Astrocyte of the cerebellum (primary cell): ENCODE data around the gene TRIM72.

Source experiments
- DNase-seq: peaks from one replicate; pipeline ENCODE4 v3.0.0-alpha.2; 2011; ENCODE audit warnings: low read depth
- H3K4me3 ChIP-seq: 2 replicates; pipeline ENCODE4 v1.5.1; 2011; ENCODE audit warnings: mild to moderate bottlenecking, low read depth, low read length, moderate library complexity
- in situ Hi-C: cut with HindIII; loops from 2 replicates; pipeline ENCODE4 v1.10.0; 2017; ENCODE audit warnings: low sequenced_read_pairs
- TF ChIP-seq, protein P1 (sequence below): IDR thresholded peaks from 2 replicates; pipeline ENCODE4 v1.5.1; 2012; ENCODE audit warnings: low read length, low read depth, moderate library complexity, mild to moderate bottlenecking; ENCODE audit errors: missing control alignments

The TRIM72 gene

DNA sequence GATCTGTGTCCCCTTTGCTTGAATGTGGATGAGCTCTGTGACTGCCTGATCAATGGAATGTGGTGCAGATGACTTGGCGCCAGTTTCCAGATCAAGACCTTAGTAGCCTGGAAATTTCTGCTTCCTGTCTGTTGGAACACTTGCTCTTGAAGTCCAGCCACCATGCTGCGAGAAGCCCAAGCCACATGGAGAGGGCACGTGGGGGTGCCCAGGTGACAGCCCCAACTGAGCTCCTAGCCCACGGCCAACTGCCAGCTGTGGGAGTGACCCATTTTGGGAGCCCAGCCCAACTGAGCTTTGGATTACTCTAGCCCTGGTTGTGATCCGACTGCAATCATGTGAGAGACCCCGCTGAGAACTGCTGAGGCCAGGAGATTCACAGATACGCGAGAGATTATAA lies 42.5 kb downstream of the TRIM72 start:
- H3K4me3 ChIP-seq: no peak overlapping the region
- TF ChIP-seq, protein P1, sequence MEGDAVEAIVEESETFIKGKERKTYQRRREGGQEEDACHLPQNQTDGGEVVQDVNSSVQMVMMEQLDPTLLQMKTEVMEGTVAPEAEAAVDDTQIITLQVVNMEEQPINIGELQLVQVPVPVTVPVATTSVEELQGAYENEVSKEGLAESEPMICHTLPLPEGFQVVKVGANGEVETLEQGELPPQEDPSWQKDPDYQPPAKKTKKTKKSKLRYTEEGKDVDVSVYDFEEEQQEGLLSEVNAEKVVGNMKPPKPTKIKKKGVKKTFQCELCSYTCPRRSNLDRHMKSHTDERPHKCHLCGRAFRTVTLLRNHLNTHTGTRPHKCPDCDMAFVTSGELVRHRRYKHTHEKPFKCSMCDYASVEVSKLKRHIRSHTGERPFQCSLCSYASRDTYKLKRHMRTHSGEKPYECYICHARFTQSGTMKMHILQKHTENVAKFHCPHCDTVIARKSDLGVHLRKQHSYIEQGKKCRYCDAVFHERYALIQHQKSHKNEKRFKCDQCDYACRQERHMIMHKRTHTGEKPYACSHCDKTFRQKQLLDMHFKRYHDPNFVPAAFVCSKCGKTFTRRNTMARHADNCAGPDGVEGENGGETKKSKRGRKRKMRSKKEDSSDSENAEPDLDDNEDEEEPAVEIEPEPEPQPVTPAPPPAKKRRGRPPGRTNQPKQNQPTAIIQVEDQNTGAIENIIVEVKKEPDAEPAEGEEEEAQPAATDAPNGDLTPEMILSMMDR: no peak
- in situ Hi-C loops: no loop called here
- no peak for DNase-seq

DNA sequence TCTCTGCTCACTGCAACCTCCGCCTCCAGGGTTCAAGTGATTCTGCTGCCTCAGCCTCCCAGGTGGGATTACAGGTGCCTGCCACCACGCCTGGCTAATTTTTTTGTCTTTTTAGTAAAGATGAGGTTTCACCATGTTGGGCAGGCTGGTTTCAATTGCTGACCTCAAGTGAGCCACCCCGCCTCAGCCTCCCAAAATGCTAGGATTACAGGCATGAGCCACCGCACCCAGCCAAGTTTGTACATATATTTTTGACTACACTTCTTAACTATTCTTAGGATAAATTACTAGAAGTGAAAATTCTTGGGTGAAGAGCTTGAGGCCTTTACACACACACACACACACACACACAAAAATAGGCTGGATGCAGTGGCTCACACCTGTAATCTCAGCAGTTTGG lies 44.4 kb downstream of the TRIM72 start:
- no peak for DNase-seq
- TF ChIP-seq, protein P1: no peak
- no peak overlapping the region for H3K4me3 ChIP-seq
- in situ Hi-C loops: no loop called here

DNA sequence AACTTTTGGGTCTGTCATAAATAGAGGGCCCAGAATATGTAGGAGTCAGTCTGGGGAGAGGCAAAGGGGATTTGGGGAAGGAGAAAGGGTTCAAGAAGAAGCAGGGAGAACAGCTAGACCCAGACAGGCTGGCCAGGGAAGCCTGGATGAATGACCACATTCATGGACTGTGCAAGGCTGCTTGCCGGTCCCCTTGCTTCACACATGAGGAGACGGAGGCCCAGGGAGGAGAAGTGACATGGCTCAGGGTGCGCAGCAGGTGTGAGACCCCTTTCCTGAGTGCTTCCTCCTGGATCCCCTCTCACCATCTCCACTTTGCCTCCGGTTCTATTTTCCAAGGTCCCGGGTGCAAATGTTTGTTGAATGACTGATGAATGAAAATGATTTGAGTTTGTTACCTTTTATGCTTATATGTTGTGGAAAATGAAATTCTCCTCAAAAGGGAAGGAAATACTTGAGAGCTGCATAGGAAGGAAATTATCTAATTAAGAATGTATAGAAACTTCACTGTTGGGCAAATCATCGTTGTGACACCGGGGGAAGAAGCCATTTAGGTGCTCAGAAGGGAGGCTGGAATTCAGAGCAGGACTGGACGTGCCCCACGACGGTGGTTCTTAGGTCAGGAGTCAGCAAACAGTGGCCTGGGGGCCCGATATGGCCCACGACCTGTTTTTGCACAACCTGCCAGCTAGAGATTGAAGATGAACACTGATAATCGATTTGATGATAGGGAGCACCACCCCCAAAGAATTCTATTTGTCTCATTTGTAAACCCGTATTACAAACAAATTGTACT lies 46.4 kb downstream of the TRIM72 start:
- in situ Hi-C loops: no loop called here
- no peak for DNase-seq
- no peak overlapping the region for H3K4me3 ChIP-seq
- TF ChIP-seq, protein P1: no peak

DNA sequence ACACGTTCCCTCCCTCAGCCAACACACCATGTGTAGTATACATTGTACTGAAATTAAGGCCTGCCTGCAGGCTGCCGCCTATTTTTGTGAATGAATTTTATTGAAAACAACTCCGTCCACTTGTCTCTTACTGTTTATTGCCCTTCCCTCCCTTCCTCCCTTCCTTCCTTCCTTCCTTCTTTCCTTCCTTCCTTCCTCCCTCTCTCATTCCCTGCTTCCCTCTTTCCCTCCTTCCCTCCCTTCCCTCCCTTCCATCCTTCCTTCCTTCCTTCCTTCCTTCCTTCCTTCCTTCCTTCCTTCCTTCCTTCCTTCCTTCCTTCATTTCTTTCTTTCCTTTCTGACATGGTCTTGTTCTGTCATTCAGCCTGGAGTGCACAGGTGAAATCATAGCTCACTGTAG lies 48.2 kb downstream of the TRIM72 start:
- in situ Hi-C loops: no loop called here
- H3K4me3 ChIP-seq: no peak overlapping the region
- TF ChIP-seq, protein P1: no peak
- no peak for DNase-seq

GRCh38 chr16:31265329-31266245 lies 51.7 kb downstream of the TRIM72 start:
- DNase-seq: no peak
- H3K4me3 ChIP-seq: no peak overlapping the region
- in situ Hi-C loops: no loop called here
- TF ChIP-seq, protein P1: no peak

DNA sequence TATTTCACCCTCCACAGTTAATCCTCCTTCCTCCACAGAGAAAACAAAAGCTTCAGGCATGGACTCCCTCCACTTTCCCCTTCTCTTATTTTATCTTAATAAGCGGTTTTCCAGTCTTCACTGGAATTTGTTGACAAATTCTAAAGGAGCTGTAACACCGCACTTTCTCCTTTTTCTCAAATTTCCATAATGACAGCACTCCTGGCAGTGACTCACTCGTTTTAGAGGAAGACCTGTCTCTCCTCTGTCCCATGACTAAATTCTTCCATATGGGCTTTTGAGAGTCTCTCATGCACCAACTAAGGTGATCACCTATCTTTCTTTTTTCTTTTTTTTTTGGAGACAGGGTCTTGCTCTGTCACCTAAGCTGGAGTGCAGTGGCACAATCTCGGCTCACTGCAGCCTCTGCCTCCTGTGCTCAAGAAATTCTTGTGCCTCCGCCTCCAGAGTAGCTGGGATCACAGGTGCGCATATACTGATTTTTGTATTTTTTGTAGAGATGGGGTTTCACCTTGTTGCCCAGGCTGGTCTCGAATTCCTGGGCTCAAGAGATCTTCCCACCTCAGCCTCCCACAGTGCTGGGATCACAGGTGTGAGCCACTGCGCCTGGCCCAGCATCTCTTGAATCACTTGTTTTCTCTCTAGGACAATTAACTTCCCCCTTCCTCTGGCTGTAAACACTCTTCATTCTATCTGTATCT lies 53.6 kb downstream of the TRIM72 start:
- TF ChIP-seq, protein P1: no peak
- in situ Hi-C loops: no loop called here
- DNase-seq: no peak
- no peak overlapping the region for H3K4me3 ChIP-seq
